GM19099 (cell line): ENCODE results near the gene OR2F2.

ENCODE experiments used
- POLR2A ChIP-seq: IDR thresholded peaks from 3 replicates; pipeline ENCODE4 v1.6.1; 2011; ENCODE audit warnings: low read depth; ENCODE audit not compliant: insufficient read length; ENCODE audit errors: extremely low read depth

Gene OR2F2, protein sequence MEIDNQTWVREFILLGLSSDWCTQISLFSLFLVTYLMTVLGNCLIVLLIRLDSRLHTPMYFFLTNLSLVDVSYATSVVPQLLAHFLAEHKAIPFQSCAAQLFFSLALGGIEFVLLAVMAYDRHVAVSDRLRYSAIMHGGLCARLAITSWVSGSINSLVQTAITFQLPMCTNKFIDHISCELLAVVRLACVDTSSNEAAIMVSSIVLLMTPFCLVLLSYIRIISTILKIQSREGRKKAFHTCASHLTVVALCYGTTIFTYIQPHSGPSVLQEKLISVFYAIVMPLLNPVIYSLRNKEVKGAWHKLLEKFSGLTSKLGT

DNA sequence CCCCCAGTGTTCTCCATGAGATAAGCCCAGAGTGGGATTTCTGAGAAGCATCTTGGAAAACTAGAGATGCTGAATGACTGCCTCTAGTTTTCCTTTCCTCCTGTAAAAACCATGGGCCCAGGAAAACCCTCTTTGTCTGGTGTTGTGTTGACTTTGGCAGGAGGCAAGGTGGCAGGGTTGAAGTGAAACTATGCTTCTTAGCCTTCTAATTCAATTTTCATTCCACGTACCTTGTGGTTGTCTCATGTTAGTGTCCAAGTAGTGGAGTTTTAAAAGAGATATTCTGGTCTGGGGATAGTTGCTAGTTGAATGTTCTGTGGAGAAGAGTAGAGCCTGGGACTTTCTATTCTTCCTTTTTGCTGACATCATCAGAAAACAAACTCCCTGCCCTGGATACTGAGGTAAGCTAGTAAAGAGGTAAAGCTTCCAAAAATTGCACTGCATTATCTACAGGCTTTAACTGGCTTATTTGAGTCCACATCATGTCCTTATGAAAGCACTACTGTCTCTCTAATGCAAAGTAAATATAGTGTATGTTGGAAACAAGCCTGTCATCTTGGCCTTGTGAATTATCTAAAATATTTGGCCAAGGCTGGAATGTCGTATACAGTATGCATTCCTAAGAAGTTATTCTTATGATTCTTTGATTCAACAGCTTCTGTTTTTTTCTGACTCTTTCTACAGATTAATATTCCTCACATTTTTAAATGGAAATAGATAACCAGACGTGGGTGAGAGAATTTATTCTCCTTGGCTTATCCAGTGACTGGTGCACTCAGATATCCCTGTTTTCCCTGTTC lies at the start of gene OR2F2:
Gene OR2F2, plus strand, starts transcription at position 708 of the 800 bp plus-strand sequence. Its CDS starts 0 bp downstream, at position 708.
- TF ChIP-seq POLR2A = no peak

DNA sequence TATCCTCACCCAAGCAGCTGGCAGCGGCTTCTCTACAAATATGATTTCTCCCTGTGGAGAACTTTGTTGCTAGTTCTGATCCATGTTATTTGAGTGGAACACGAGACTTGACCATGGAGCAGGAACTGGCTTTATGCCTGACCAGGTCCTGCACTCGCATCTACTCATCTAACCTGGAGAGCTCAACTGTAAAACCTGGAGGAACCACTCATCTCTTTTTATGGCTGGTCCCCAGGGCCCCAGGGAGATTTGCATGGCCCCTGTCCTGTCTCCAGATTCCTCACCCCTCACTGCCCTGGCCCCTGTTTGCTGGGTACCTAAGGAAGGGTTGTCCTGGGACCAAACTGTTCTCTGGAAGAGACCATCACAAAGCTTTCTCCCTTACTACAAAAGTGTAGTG lies 49.1 kb upstream of the OR2F2 start:
- no peak for TF ChIP-seq POLR2A

DNA sequence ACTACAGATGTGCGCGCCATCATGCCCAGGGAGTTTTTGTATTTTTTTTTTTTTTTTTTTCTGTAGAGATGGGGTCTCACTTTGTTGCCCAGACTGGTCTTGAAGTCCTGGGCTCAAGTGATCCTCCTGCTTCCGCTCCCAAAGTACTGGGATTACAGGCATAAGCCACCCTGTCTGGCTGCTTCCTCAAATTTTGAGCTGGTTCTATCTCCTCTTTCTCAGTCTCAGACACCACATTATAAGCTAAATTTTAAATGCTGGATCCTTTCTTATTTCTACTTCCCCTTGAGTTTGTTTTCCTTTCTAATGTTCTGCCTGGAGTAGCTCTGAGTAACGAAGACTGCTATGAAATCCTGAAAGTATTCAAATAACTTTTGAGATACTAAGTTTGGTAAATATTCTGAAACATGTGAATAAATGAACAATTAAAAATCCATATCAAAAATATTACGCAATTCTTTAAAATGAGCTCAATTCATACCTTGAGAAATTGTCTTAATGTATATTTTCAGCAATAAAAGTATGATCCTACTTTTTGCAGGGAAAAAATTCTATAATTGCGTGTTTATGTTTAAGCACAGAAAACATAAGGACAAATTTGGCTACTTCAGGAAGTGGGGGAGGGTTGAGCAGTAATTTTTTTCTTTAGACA lies 48.1 kb upstream of the OR2F2 start:
- no peak for TF ChIP-seq POLR2A

DNA sequence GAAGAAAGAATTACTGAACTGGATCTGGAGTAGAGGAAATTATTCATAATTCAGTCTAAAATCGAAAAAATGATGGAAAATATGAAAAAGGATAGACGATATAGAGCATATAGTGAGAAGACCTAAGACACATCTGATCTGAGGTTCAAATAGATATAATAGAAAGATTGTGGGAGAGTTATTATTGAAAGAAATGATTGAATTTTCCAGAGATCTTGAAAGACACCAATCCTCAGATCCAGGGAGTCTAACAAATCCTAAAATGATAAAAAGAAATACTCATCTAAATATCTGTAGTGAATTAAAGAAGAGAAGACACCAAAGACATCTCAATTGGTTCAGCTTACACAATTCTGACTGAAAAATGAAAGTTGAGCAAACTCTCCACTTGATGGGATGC lies 46.0 kb upstream of the OR2F2 start:
- TF ChIP-seq POLR2A = no peak

DNA sequence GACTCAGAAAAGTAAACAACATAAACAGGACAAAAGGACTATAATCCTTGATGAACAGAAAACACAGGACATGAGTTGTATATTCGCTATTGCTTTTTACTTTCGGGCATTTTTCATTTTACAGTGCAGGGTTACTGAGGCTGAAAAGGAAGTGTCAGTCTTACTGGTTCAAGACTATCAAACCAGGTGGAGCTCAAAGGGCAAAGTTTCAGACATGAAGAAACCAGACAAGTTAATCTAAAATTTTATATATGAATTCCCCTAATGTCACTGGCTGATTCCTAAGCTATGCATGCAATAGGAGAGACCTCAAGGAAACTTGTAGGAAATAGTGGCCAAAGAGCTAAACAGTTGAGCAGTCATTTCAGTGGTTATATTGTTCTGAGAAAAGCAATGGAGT lies 44.5 kb upstream of the OR2F2 start:
- TF ChIP-seq POLR2A = no peak

DNA sequence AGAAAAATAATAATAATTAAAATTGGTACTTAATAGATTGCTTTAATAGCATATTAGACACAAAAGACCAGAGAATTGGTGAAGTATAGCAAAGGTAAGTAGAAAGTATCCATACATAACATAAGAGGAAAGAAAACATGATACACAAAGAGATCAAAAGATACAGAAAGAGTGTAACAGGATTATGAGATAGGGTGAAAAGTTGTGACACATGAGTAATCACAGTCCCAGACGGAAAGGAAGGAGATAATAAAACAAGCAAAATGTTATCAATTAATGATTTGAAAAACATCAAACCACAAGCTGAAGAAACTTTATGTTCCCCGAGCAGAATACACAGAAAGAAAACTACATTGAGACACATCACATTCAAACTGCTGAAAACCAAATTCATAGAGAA lies 43.6 kb upstream of the OR2F2 start:
- TF ChIP-seq POLR2A = no peak

DNA sequence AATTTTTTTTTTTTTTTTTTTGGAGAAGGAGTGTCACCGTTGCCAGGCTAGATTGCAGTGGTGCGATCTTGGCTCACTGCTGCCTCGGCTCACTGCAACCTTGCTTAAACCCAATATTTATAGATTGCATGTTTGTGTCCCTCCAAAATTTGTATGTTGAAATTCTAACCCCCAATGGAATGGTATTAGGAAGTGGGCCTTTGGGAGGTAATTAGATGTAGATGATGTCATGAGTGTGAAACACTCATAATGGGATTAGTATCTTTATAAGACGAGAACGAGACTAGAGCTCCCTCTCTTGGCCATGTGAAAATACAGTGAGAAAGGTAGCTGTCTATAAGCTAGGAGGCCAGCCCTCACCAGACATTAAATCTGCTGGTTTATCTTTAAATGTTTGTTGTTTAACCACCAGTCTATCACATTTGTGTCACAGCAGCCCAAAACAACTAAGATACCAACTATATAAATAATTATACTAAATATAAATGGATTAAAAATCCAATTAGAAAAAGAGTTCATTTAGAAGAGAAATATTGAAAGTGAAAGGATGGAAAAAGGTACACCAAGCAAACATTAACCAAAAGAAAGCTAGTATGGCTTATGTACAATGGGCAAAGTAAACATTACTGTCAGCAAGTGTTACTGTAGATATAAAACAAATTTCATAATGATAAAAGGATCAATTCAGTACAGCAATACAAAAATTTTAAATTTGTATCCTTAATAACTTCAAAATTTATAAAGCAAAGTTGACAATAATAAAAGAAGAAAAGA lies 42.3 kb upstream of the OR2F2 start:
- TF ChIP-seq POLR2A = no peak

DNA sequence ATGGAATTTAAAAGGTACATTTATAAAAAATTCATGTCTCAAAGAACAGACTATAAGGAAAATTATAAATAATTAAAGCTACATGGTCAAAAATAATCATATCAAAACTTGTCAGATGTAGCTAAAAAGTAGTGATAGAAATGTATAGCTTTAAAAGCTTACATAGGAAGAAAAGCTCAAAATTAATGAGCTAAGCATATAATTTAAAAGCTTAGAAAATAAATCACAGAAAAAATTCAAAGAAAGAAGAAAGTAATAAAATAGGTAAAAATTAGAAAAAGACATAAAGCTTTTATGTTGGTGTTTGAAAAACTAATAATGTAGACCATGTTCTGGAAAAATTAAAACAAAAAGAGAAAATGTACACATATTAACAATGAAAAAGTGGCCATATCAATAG lies 38.4 kb upstream of the OR2F2 start:
- no peak for TF ChIP-seq POLR2A

DNA sequence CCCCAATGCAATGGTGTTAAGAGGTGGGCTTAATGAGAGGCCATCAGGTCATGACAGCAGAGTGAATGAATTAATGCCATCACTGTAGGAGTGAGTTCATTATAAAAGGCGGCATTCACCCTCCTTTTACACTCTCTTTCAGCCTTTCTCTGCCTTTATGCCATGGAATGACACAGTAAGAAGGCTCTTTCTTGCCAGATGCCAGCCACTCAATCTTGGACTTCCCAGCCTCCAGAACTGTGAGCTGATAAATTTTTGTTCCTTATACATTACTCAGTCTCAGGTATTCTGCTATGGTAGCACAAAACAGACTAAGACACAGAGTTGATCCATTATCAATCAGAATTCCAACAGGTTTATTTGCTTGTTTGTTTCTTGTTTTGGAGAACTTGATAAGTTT lies 36.2 kb upstream of the OR2F2 start:
- no peak for TF ChIP-seq POLR2A

DNA sequence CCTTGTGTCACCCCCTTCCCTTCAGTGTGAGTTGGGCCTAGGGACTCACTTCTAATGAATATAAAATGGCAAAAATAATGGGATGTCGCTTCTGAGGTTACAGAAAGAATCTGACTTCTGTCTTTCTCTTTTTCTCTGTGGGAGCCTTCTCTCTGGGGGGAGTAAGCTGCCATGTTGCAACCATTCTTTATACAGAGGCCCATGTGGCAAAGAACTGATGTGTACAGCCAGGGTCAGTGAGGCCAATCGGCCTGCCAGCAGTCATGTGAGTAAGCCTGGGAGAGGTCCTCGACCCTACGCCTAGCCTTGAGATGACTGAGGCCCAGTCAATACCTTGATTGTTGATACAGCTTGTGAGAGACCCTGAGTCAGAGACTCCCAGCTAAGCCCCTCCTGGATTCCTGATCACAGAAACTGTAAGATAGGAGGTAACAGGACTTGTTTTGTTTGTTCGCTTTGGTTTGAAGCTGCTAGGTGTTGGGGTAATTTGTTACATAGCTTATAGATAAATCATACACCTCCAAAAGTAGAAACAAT lies 34.7 kb upstream of the OR2F2 start:
- TF ChIP-seq POLR2A = no peak

DNA sequence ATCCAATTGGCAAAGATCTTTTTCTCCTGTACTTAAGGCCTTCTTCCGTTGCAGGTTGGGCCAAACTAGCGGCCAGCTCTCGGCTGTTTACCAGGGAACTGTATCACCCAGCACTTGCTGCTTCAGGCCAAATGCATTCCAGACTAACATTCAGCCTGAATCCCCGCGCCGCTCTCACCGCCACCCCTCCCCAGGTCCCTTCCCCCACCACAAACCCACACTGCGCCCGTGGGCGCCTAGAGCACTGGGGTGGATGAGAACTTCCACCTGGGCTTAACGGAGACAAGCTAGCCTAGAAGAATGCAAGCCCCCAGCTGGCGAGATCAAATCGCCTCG lies 33.7 kb upstream of the OR2F2 start:
- TF ChIP-seq POLR2A = no peak

DNA sequence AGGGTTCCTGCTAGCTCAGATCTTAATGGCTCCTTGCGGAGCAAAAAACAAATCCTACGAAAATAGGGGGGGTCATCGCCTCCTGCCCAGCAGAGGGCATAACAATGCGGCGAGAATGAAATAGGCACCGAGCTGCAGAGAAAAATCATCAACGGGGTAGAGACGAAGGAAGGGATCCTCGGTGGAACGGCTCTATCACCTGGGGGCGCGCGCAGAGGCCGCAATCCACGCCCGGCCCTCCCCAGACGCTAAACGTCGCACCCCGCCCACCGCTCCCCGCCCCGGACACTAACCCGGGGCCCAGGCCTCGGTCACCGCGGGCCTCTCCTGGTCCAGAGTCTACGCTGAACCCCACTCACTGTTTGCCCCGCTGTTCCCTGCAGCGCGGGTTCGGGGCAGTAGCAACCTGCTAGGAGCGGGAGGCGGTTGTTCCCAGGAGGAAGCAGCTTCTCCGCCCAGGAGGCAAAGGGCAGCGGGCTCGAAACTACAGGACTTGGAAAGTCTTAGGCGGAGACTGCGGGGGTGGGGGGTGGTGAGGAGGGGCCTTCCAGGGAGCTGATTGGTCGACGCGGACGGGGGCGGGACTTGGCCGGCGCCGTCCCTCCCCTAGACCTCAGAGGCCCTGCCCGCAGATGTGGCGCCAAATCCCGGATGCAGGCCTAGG lies 33.2 kb upstream of the OR2F2 start, which contains the start of gene TCAF1:
Gene TCAF1, minus strand, starts transcription at position 509 of the 664 bp plus-strand sequence. CDS start 25,568 bp downstream, outside the sequence.
- peak; percentile 58 for TF ChIP-seq POLR2A

DNA sequence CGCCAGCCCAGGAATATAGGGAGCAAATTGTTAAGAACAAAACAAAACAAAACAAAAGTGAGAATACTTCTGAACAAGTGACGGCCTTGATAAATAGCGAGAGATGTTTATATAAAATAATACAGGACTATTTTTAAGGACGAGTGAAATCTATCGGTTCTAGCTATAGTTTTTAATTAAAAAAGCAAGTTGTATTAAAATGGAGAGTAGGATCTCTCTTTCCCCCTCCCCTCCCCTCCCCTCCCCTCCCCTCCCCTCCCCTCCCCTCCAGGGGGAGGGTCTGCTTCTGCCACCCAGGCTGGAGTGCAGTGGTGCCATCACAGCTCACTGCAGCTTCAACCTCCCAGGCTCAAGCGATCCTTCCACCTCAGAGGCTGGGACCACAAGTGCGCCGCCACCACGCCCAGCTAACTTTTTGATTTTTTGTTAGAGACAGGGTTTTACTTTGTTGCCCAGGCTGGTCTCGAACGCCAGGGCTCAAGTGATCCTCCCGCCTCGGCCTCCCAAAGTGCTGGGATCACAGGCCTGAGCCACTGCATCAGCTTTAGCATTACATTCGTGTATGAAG lies 32.6 kb upstream of the OR2F2 start:
- TF ChIP-seq POLR2A = no peak

DNA sequence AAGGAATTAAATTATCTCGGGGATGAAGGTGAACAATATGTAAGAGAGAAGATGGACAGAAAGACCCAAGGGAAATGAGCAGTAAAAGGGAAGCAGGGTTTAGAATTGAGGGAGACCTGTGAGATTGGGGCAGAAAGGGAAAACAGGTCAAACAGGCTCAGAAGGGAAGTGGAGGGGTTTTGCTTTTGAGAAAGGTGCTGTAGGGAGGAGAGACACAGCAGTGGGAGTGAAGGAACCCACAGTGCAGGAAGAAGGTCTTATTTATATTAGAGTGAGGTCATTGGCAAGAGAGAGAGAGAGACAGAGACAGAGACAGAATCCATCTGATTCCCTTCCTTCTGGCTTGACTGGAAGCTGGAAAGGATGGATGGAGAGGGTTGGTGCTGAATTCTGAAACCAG lies 29.5 kb upstream of the OR2F2 start:
- TF ChIP-seq POLR2A = no peak
